HG02763 (cell line): ENCODE data around the gene ARHGEF4.
"Not testable (repeated sequence)": the region's sequence is repeated elsewhere in the genome, so short reads cannot be mapped to it uniquely, and the experiment has no call there.

Source experiments
- ATAC-seq: cut with Tn5 transposase; IDR thresholded peaks from one replicate; pipeline ENCODE4 v1.9.1; 2021; ENCODE audit warnings: mild to moderate bottlenecking, moderate library complexity; ENCODE audit not compliant: unreplicated experiment

The ARHGEF4 gene

DNA sequence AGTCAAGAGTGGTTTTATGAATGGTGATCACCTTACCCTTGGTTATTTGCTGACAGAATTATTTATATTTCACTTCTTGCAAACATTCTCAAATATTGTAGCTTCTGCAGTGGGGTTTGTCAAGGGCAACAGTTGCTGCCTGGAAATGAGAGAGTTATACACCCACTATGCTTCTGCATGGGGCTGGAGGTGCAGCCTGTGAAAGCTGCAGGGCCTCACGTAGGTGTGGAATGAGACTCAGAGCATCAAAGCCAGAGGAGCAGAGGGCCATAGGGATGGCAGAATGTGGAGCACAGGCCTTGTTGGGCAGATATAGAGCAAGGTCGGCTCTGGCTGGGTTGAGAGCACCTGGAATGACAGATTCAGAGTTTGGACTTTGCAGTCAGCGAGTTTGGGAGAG, 128.2 kb downstream of the ARHGEF4 start:
- no peak for ATAC-seq

- ATAC-seq, result no peak
These were observed 129.5 kb downstream of the ARHGEF4 start for GRCh38 chr2:130966149-130966774.

DNA sequence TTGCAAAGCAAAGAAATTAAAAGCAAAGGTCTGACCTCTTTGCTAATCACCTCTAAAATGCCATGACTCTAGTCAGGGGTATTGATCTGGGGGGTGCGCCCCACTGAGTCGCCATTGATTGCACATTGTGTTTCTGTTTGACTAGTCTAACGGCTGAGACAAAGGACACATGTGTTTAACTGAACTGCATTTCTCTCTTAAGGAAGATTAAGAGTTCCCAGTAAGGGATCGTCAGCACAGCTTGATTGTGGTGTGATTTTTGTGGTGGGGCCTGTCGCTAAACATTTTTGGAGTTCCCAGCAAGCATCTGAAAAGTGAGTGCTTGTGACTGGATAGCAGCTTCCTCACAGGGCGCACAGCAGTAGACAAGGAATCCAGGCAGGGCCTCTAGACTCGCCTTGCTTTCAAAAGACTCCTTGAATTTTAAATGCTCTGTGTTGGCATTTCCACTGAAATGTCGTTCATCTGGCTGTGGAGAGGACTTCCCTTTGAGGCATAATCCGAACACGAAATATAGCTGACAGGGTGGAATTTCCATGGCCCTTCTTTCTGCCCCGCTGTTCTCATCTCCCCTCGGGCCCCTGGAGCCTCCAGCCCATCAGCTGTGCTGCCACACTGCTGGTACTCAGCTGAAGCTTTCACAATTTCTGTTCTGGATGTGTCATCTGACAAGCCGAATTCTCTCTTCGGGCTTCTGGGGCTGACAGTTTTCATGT, 130.2 kb downstream of the ARHGEF4 start:
- ATAC-seq, result no peak

DNA sequence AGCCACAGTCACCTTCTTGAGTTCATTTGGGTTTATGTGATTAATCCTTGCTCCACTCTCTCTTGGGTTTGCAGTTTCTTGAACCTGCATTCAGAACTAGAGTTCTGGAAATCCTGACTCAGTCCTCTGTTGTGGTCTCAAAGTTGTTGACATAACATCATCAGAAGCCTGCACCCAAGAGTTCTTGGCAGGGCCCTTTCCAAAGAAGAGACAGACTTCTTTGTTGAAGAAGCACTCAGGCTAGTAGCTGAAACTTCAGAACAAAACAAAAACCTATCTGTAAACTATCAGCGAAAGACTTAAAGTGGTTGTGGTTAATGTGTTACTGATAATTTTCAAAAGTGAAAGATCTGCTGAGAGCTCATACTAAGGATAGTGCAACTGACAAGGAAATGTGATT, 135.7 kb downstream of the ARHGEF4 start:
- ATAC-seq, result peak; percentile 90

- no peak for ATAC-seq
These were observed 139.0 kb downstream of the ARHGEF4 start for GRCh38 chr2:130975729-130976128.

DNA sequence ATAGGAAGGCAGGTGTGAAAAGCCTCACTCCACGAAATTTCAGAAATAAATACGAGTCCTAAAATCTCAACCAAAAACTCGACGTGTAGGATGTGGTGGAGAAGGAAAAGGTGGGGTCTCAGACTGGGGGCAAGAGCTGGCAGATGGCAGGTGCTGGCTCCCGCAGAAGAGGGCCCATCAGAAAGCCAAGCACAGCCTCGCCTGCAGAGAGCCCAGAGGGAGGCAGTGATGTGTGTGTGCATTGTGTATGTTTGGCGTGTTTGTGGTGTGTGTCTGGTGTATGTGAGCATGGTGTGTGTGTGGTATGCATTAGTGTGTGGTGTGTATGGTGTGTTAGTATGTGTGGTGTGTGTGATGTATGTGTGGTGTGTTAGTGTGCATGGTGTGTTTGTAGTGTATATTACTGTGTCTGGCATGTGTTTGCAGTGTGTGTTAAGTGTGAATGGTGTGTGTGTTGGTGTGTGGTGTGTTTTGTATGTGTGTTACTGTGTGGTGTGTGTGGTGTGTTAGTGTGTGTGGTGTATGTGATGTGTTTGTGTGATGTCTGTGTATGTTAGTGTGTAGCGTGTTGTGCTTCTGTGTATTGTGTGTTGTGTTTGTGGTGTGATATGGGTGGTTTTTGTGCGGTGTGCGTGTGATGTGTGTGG, 140.0 kb downstream of the ARHGEF4 start:
- no peak for ATAC-seq

- ATAC-seq, result no peak
These were observed 140.8 kb downstream of the ARHGEF4 start for GRCh38 chr2:130977461-130978050.

- ATAC-seq, result no peak
These were observed 145.0 kb downstream of the ARHGEF4 start for GRCh38 chr2:130981667-130982066.

- no peak for ATAC-seq
These were observed 148.6 kb downstream of the ARHGEF4 start for GRCh38 chr2:130985206-130985780.

DNA sequence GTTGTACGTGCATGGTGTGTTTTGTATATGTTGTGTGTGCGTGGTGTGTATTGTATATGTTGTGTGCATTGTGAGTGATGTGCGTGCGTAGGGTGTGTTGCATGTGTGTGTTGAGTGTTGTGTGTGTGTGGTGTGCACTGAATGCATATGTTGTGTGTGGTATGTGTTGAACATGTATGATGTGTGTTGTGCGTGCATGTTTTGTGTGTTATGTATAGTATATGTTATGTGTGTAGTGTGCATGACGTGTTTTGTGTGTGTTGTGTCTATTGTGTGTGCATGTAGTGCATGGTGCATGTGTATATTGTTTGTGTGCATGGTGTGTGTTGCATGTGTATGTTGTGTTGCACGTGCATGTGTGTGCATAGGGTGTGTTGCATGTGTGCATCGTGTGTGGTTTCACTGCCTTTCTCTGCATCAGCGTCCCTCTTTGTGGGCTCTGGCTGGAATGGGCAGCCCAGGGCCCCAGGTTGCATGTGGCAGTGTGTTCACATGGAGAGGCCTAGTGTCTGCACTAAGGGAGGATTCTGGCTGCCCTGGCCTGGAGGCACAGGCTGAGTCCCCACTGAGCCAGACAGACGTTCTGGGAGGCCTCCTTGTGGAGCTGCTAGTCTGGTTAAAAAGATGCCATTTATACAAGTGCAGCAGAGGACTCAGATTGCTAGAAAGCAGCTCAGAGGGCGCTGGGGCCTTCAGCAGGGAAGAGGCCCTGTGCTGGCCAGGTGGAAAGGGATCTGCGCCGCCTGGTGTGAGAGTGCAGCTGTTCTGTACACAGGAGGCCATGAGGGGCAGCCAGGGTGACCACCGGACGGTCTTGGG, 149.3 kb downstream of the ARHGEF4 start:
- ATAC-seq, result no peak

DNA sequence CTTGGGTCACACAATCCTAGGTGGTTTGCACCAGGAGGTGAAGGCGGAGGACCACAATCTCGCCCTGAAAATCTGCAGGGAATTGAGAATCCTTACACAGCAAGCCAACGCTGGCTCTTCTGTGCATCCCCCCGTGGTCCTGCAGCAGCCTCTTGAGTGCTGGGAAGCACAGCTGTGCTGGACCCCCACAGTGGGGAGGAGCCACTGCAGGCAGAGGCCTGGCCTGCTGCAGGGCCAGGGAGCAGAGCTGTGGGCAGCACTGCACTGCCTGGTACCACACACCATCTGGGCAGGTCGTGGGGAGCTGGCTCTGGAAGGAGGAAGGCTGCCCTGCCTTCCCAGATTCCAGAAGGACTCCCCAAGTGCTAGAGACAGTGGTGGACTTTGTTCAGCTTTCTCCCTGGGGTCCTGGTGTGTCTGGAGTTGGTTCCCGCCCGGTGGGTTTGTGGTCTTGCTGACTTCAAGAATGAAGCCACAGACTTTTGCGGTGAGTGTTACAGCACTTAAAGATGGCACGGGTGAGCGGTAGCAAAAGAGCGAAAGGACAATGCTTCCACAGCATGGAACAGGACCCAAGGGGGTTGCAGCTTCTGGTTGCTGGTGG, 150.3 kb downstream of the ARHGEF4 start:
- no peak for ATAC-seq

- no peak for ATAC-seq
These were observed 151.1 kb downstream of the ARHGEF4 start for GRCh38 chr2:130987519-130988425.

DNA sequence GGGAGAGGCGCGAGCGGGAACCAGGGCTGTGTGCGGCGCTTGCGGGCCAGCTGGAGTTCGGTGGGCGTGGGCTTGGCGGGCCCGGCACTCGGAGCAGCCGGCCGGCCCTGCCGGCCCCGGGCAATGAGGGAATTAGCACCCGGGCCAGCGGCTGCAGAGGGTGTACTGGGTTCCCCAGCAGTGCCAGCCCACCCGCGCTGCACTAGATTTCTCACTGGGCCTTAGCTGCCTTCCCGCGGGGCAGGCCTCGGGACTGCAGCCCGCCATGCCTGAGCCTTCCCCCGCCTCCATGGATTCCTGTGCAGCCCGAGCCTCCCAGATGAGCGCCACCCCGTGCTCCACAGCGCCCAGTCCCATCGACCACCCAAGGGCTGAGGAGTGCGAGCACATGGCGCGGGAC, 154.7 kb downstream of the ARHGEF4 start:
- not testable (repeated sequence) for ATAC-seq

DNA sequence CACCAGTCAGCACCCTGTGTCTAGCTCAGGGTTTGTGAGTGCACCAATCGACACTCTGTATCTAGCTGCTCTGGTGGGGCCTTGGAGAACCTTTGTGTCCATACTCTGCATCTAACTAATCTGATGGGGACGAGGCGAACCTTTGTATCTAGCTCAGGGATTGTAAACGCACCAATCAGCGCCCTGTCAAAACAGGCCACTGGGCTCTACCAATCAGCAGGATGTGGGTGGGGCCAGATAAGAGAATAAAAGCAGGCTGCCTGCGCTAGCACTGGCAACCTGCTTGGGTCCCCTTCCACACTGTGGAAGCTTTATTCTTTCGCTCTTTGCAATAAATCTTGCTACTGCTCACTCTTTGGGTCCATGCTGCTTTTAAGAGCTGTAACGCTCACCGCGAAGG, 155.3 kb downstream of the ARHGEF4 start:
- ATAC-seq, result not testable (repeated sequence)

- no peak for ATAC-seq
These were observed 160.0 kb downstream of the ARHGEF4 start for GRCh38 chr2:130996691-130997090.

- ATAC-seq, result no peak
These were observed 160.5 kb downstream of the ARHGEF4 start for GRCh38 chr2:130997198-130997597.

GRCh38 chr2:130998561-130998960, 161.8 kb downstream of the ARHGEF4 start:
- no peak for ATAC-seq

GRCh38 chr2:131004446-131005209, 167.9 kb downstream of the ARHGEF4 start:
- ATAC-seq, result no peak
